ENCODE results near the gene TSPO.

DNA sequence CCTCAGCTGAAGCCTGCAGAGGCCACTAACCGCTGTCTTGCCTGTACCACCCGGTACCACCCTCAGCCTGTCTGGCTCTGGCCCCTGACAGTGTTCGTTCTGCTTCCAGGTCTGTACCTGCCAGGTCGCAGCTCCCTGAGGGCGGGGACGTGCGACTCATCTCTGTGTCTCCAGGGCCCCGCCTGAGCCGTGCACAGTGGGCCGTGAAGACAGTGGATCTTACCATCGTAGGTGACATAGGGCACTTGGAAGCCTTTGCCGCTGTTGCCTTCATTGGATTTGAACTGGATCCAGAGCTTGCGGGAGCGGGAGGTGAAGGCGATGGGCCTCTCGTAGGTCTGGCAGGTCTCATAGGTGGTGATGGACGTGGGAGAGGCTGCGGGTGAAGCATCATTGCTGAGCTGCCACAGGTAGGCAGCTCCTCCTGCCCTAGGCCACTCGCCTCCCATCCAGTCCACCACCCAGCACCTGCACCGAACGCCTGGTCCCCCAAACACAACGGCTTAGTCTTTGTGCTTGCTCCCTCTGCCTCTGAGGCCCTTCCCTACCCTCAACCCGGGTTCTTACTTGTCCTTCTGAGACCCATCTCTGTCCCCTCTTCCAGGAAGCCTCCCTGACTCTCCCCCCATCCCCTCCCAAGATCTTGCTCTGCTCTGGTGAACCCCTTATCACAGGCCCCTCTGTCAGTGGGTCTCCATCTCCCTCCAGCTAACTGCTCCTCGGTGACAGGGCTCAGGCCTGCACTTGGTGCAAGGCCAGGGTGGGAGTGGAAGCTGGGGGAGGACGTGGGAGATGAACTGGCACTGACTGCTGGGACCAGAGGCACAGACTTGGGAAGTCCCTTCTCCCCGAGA is 56.7 kb downstream of the TSPO start:
- TF ChIP-seq, protein P1, sequence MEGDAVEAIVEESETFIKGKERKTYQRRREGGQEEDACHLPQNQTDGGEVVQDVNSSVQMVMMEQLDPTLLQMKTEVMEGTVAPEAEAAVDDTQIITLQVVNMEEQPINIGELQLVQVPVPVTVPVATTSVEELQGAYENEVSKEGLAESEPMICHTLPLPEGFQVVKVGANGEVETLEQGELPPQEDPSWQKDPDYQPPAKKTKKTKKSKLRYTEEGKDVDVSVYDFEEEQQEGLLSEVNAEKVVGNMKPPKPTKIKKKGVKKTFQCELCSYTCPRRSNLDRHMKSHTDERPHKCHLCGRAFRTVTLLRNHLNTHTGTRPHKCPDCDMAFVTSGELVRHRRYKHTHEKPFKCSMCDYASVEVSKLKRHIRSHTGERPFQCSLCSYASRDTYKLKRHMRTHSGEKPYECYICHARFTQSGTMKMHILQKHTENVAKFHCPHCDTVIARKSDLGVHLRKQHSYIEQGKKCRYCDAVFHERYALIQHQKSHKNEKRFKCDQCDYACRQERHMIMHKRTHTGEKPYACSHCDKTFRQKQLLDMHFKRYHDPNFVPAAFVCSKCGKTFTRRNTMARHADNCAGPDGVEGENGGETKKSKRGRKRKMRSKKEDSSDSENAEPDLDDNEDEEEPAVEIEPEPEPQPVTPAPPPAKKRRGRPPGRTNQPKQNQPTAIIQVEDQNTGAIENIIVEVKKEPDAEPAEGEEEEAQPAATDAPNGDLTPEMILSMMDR (IDR thresholded peaks at IDR 0.05) = no peak
- TF ChIP-seq POLR2A (IDR thresholded peaks at IDR 0.05) = no peak
